Effector memory CD8-positive, alpha-beta T cell (primary cell): ENCODE data around the gene TRAF3.
A peak's percentile ranks its signal among the peaks of the same experiment; 100 is the strongest.

Source experiments
- ATAC-seq: fragments of 150-1000 bp; cut with Tn5 transposase; replicated peaks from 2 replicates; pipeline ENCODE4 v1.10.0; 2021; ENCODE audit warnings: mild to moderate bottlenecking, moderate library complexity
- DNase-seq, 3 experiments: peaks; one replicate each; pipeline ENCODE4 v3.0.0; 2021
- H3K27ac Mint-ChIP-seq, 2 donors: one replicate each; pipeline ENCODE4 v1.8.0; 2022; ENCODE audit warnings: mild to moderate bottlenecking in 2 of 2, mixed read lengths in 2 of 2, moderate library complexity in 2 of 2
- H3K27me3 Mint-ChIP-seq, 2 donors: one replicate each; pipeline ENCODE4 v1.8.0; 2022; ENCODE audit warnings: mixed read lengths in 2 of 2
- H3K36me3 Mint-ChIP-seq: one replicate; pipeline ENCODE4 v1.8.0; 2022; ENCODE audit warnings: mild to moderate bottlenecking, moderate library complexity, mixed read lengths; ENCODE audit not compliant: insufficient read depth
- H3K4me1 Mint-ChIP-seq, 2 donors: one replicate each; pipeline ENCODE4 v1.8.0; 2022; ENCODE audit warnings: low read depth in 2 of 2, mixed read lengths in 2 of 2
- H3K4me3 Mint-ChIP-seq, 2 donors: one replicate each; pipeline ENCODE4 v1.8.0; 2022; ENCODE audit warnings: mild to moderate bottlenecking in 2 of 2, mixed read lengths in 2 of 2, moderate library complexity in 2 of 2
- H3K9me3 Mint-ChIP-seq, 2 donors: one replicate each; pipeline ENCODE4 v1.8.0; 2022; ENCODE audit warnings: mixed read lengths in 2 of 2

Gene TRAF3

GRCh38 chr14:102900631-102901571, 123.7 kb downstream of the TRAF3 start:
- Mint-ChIP-seq H3K4me3 (peak overlapping the region; percentile 40 to 48), H3K27me3 (no peaks in the 10 kb centered on the region), H3K36me3 (peaks cover 52% of the 10 kb centered on the region), H3K4me1 (peaks cover 16 to 24% of the 10 kb centered on the region in 2 donors), H3K9me3 (no peaks in the 10 kb centered on the region), H3K27ac (peak overlapping the region in 1 of 2 donors; percentile 82)
- ATAC-seq (peak; percentile 78), DNase-seq (no peak)

GRCh38 chr14:102901633-102902032, 124.4 kb downstream of the TRAF3 start:
- no peak for DNase-seq
- Mint-ChIP-seq H3K4me1 (peaks cover 16 to 24% of the 10 kb centered on the region in 2 donors), H3K36me3 (peaks cover 54% of the 10 kb centered on the region), H3K27ac (peak overlapping the region; percentile 62 to 82), H3K4me3 (peak overlapping the region; percentile 40 to 48), H3K27me3 (no peaks in the 10 kb centered on the region), H3K9me3 (no peaks in the 10 kb centered on the region)
- ATAC-seq: peak; percentile 66

GRCh38 chr14:102902086-102902485, 124.8 kb downstream of the TRAF3 start:
- H3K4me3 Mint-ChIP-seq: no peak overlapping the region

GRCh38 chr14:102902523-102903247, 125.4 kb downstream of the TRAF3 start:
- Mint-ChIP-seq H3K27me3 (no peaks in the 10 kb centered on the region), H3K4me1 (peaks cover 16 to 24% of the 10 kb centered on the region in 2 donors), H3K9me3 (no peaks in the 10 kb centered on the region), H3K4me3 (no peak overlapping the region), H3K36me3 (peaks cover 61% of the 10 kb centered on the region), H3K27ac (peak overlapping the region; percentile 62 to 82)
- DNase-seq (no peak), ATAC-seq (no peak)

More at GRCh38 chr14:102902086-102902485, 124.8 kb downstream of the TRAF3 start:
- ATAC-seq (no peak), DNase-seq (no peak)
- Mint-ChIP-seq H3K4me1 (peaks cover 16 to 24% of the 10 kb centered on the region in 2 donors), H3K36me3 (peaks cover 58% of the 10 kb centered on the region), H3K27ac (peak overlapping the region; percentile 62 to 82), H3K27me3 (no peaks in the 10 kb centered on the region), H3K9me3 (no peaks in the 10 kb centered on the region)

GRCh38 chr14:102903248-102903888, 126.1 kb downstream of the TRAF3 start:
- Mint-ChIP-seq H3K36me3 (peaks cover 59% of the 10 kb centered on the region), H3K4me3 (no peak overlapping the region), H3K4me1 (peaks cover 16 to 24% of the 10 kb centered on the region in 2 donors), H3K9me3 (no peaks in the 10 kb centered on the region), H3K27me3 (no peaks in the 10 kb centered on the region), H3K27ac (peak overlapping the region; percentile 16 to 59)
- no peak for DNase-seq
- ATAC-seq: no peak

- H3K4me1 Mint-ChIP-seq: peaks cover 15 to 20% of the 10 kb centered on the region in 2 donors
- H3K27ac Mint-ChIP-seq: peak overlapping the region in 1 of 2 donors; percentile 30
These were observed 126.8 kb downstream of the TRAF3 start for GRCh38 chr14:102903889-102904512.

GRCh38 chr14:102905116-102906108, 128.2 kb downstream of the TRAF3 start:
- Mint-ChIP-seq H3K4me1 (peaks cover 14 to 15% of the 10 kb centered on the region in 2 donors), H3K4me3 (no peak overlapping the region), H3K27me3 (no peaks in the 10 kb centered on the region), H3K36me3 (peaks cover 48% of the 10 kb centered on the region), H3K27ac (no peak overlapping the region), H3K9me3 (no peaks in the 10 kb centered on the region)
- DNase-seq: no peak
- no peak for ATAC-seq

More at GRCh38 chr14:102903889-102904512, 126.8 kb downstream of the TRAF3 start:
- no peaks in the 10 kb centered on the region for H3K9me3 Mint-ChIP-seq
- no peaks in the 10 kb centered on the region for H3K27me3 Mint-ChIP-seq
- peaks cover 54% of the 10 kb centered on the region for H3K36me3 Mint-ChIP-seq
- no peak for DNase-seq
- H3K4me3 Mint-ChIP-seq: no peak overlapping the region
- ATAC-seq: no peak

GRCh38 chr14:102906616-102907302, 129.5 kb downstream of the TRAF3 start:
- Mint-ChIP-seq H3K27me3 (no peaks in the 10 kb centered on the region), H3K4me1 (peaks cover 2 to 8% of the 10 kb centered on the region in 2 donors), H3K4me3 (no peak overlapping the region), H3K27ac (no peak overlapping the region), H3K36me3 (peaks cover 49% of the 10 kb centered on the region), H3K9me3 (no peaks in the 10 kb centered on the region)
- ATAC-seq: no peak
- no peak for DNase-seq

GRCh38 chr14:102907303-102907844, 130.1 kb downstream of the TRAF3 start:
- peaks cover 0 to 7% of the 10 kb centered on the region in 2 donors for H3K4me1 Mint-ChIP-seq
- H3K4me3 Mint-ChIP-seq: no peak overlapping the region
- peak overlapping the region in 1 of 2 donors; percentile 46 for H3K27ac Mint-ChIP-seq
- no peaks in the 10 kb centered on the region for H3K27me3 Mint-ChIP-seq
- no peak for DNase-seq
- H3K9me3 Mint-ChIP-seq: no peaks in the 10 kb centered on the region
- H3K36me3 Mint-ChIP-seq: peaks cover 49% of the 10 kb centered on the region
- ATAC-seq: no peak

GRCh38 chr14:102907980-102908730, 130.9 kb downstream of the TRAF3 start:
- H3K27ac Mint-ChIP-seq: peak overlapping the region in 1 of 2 donors; percentile 46
- H3K4me3 Mint-ChIP-seq: no peak overlapping the region
- peaks cover 45% of the 10 kb centered on the region for H3K36me3 Mint-ChIP-seq
- no peaks in the 10 kb centered on the region for H3K9me3 Mint-ChIP-seq
- H3K27me3 Mint-ChIP-seq: no peaks in the 10 kb centered on the region
- DNase-seq (no peak), ATAC-seq (no peak)
- H3K4me1 Mint-ChIP-seq: peaks cover 0 to under 1% of the 10 kb centered on the region in 2 donors
